ENCODE results near the gene SREK1IP1. TPM values are rescaled to one million over a fixed set of nuclear protein-coding genes. Genes with fewer than 3 reads are reported as not detected.

The SREK1IP1 gene
- total and polyA plus RNA-seq, 10 of the 15 experiments (the other 5 are each of a cell fraction or from before 2014, with no cell fraction given) = 9.1 to 60.3 (median 26.9) TPM

GRCh38 chr5:64670277-64670676 is 98.2 kb downstream of the SREK1IP1 start (continued):
- TF ChIP-seq IKZF1 (conservative IDR thresholded peaks at IDR 0.05) (no peak), TCF12 (IDR thresholded peaks at IDR 0.05; ENCODE audit: low read depth, low read length) (no peak), SPI1 (IDR thresholded peaks at IDR 0.05; ENCODE audit: borderline replicate concordance, insufficient read depth, low read depth, low read length) (no peak), ZBTB33 (IDR thresholded peaks at IDR 0.05) (no peak)

Other genes with a start within 250 kb of the SREK1IP1 start
- gene SHISAL2B, start 78.2 kb downstream of the SREK1IP1 start, total RNA-seq (2014; rRNA removed) = not detected in 2 replicates
- not detected in 2 replicates for gene SHISAL2B, start 78.2 kb downstream of the SREK1IP1 start, total RNA-seq (2014; rRNA removed; fragmentation: Illumina TruSeq; extraction: Trizol)
- not detected in 2 replicates for gene SHISAL2B, start 78.2 kb downstream of the SREK1IP1 start, total RNA-seq (2021)
- gene SHISAL2B, start 78.2 kb downstream of the SREK1IP1 start, polyA plus RNA-seq (2011; rRNA removed) = not detected in 2 replicates
- gene SHISAL2B, start 78.2 kb downstream of the SREK1IP1 start, polyA plus RNA-seq (2014; fragmentation: Illumina TruSeq; extraction: Trizol) = not detected in 2 replicates
- not detected for gene SHISAL2B, start 78.2 kb downstream of the SREK1IP1 start, polyA plus RNA-seq (2014; fragmentation: Nextera tagmentation; extraction: Ambion mirVana)
- not detected in 2 replicates for gene SHISAL2B, start 78.2 kb downstream of the SREK1IP1 start, polyA plus RNA-seq (2014; rRNA removed)
- not detected for gene SHISAL2B, start 78.2 kb downstream of the SREK1IP1 start, polyA plus RNA-seq (2016; fragmentation: Nextera tagmentation; extraction: Ambion mirVana)
- gene CWC27, start 239 bp upstream of the SREK1IP1 start, total RNA-seq (2014; rRNA removed) = 21.7 TPM in 2 replicates
- gene CWC27, start 239 bp upstream of the SREK1IP1 start, total RNA-seq (2014; rRNA removed; fragmentation: Illumina TruSeq; extraction: Trizol) = 46.8 and 50.5 TPM in 2 replicates
- 30.4 and 31.1 TPM in 2 replicates for gene CWC27, start 239 bp upstream of the SREK1IP1 start, total RNA-seq (2021)
- 40.9 and 59.6 TPM in 2 replicates for gene CWC27, start 239 bp upstream of the SREK1IP1 start, polyA plus RNA-seq (2011; rRNA removed)
- gene CWC27, start 239 bp upstream of the SREK1IP1 start, polyA plus RNA-seq (2014; fragmentation: Illumina TruSeq; extraction: Trizol) = 49.0 and 75.8 TPM in 2 replicates
- 10 to 100 TPM; 55.4 to 59.8 TPM for gene CWC27, start 239 bp upstream of the SREK1IP1 start, polyA plus RNA-seq (2014; fragmentation: Nextera tagmentation; extraction: Ambion mirVana)
- gene CWC27, start 239 bp upstream of the SREK1IP1 start, polyA plus RNA-seq (2014; rRNA removed) = 22.3 and 26.1 TPM in 2 replicates
- 10 to 100 TPM; 47.1 to 61.9 TPM for gene CWC27, start 239 bp upstream of the SREK1IP1 start, polyA plus RNA-seq (2016; fragmentation: Nextera tagmentation; extraction: Ambion mirVana)

All from GM12878 (cell line).